Posterior cingulate gyrus (tissue), 11 donors: Measurements from ENCODE around the gene BORCS5.
"Not testable (repeated sequence)": the region's sequence is repeated elsewhere in the genome, so short reads cannot be mapped to it uniquely, and the experiment has no call there.

Source experiments
- DNase-seq, 10 donors: peaks; one replicate each; pipeline versions ENCODE4 v3.0.0 to v3.0.0-alpha.2; 2020 to 2021; ENCODE audit warnings: mixed read lengths in 3 of 10
- intact Hi-C: fragments of 100-400 bp; cut with DNase I; formaldehyde crosslinking; loops from one replicate; pipeline ENCODE4 v1.15.1; 2023

BORCS5 gene

GRCh38 chr12:12450043-12450471 lies 93.2 kb downstream of the BORCS5 start:
- intact Hi-C loops: no loop called here
- no peak for DNase-seq

DNA sequence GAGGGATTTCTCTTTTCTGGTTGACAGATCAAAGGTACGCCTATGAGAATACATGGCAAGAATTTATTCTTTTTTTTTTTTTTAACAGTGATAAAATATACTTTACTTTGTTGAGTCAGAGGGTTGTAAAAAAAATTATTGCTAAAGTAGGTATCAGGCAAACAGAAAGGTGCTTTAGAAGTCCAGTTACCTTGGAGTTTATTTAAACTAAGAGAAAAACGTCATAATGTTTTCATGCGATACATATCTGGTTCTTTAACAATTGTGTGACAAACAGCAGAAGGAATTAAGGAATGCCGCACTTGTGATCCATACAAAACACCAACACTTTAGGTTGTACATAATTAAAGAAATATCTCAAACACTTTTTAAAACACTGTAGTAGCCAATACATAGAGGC lies 94.2 kb downstream of the BORCS5 start:
- intact Hi-C loops: no loop called here
- DNase-seq: no peak

- intact Hi-C loops: no loop called here
- no peak for DNase-seq
Measured at GRCh38 chr12:12452326-12452902, 95.5 kb downstream of the BORCS5 start.

- DNase-seq: no peak
- intact Hi-C loops: no loop called here
Measured at GRCh38 chr12:12453635-12454034, 96.8 kb downstream of the BORCS5 start.

DNA sequence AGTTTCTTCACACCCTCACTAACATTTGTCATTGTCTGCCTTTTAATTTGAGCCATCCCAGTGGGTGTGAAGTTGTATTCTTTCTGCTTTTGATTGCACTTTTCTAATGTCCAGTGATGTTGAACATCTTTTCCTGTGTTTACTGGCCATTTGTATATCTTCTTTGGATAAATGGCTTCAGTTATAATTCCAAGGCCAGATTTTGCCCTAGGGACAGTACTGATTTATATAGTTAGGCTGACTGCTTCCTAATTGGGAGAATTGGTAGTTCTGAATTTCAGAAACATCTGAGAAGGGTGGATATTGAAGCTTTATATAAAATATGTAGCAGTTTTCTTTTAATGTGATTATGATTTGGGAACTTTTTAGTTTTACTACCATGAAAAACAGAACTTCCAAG lies 97.4 kb downstream of the BORCS5 start:
- DNase-seq: no peak
- intact Hi-C loops: no loop called here

DNA sequence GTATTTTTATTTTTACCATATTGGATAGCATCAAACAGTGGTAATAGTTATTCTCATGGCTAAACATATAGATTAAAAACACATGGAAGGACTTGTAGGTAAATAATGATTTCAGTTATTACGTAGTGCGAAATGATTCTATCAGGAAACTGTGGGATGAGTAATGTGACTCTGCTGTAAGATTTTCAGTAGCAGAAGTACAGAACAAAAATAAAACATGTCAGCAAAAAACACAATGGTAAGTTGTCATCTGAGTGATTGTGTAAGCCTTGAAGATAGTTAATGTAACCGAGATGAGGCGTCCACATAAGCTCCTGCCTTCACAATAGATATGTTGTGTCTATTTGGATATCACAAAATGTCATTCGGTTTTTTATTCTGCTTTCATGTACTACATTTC lies 99.8 kb downstream of the BORCS5 start:
- intact Hi-C loops: no loop called here
- DNase-seq: no peak

DNA sequence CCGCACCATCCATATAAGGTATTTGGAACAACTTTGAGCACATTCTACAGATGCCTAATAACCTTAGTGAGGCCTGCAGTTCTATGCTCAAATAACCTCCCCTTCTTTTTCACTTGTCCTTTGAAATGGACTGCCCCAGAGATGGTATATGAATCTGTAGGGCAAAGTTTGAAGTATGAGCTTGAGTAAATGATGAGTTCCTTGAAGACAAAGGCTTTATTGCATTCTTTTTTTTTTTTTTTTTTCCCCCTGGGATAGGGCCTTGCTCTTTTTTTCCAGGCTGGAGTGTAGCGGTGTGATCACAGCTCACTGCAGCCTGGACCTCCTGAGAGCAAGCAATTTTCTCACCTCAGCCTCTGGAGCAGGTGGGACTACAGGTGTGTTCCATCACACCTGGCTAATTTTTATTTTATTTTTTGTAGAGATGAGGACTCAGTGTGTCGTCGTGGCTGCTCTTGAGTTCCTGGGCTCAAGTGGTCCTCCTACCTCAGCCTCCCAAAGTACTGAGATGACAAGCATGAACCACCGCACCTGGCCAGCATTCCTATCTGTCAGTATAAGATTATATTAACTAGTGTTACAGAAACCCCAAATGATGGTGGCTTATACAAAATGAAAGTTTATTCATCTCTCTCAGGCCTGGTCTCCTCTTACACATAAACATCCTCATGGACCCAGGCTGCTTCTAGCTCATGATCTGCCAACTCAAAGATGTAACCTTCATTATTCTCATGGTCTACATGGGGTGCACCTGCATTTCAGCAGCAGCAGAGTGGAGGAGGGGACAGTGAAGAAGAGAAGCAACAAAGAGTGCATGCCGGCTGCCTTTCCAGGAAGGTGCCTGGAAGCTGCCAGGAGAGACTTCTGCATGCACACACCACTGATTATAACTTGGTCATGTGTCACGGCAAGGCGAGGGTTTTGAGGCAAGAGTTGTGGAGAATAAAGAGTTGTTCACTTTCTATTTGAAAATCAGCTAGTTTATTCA lies 104.4 kb downstream of the BORCS5 start:
- intact Hi-C loops: no loop called here
- DNase-seq: no peak

GRCh38 chr12:12461923-12462315 lies 105.0 kb downstream of the BORCS5 start:
- no peak for DNase-seq
- intact Hi-C loops: no loop called here

- intact Hi-C loops: no loop called here
Measured at GRCh38 chr12:12465522-12465921, 108.6 kb downstream of the BORCS5 start.

DNA sequence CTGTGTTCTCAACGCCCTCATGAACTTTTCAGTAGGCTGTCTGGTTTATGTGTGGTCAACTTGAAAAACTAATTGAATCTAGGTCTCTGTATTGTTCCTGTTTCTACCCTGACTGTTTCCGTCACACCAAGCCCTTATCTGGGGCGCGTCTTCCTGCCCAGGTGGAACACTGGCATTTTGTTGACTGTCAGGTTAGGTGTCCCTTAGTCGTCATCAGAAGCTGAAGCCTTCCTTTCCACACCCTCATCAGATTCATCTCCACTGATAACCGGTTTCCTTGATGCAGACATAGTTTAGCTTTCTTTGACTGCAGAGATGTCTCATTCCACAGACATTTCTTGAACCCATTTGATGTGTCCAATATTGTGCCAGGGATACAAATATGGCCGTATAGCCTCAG lies 109.3 kb downstream of the BORCS5 start:
- intact Hi-C loops: no loop called here
- DNase-seq: no peak

More at GRCh38 chr12:12465522-12465921, 108.6 kb downstream of the BORCS5 start:
- DNase-seq: peak in 1 of 10 donors; percentile 74

- peak in 3 of 10 donors; percentile 28 to 89 (median 41) for DNase-seq
- intact Hi-C loops: no loop called here
Measured at GRCh38 chr12:12467264-12467663, 110.4 kb downstream of the BORCS5 start.

DNA sequence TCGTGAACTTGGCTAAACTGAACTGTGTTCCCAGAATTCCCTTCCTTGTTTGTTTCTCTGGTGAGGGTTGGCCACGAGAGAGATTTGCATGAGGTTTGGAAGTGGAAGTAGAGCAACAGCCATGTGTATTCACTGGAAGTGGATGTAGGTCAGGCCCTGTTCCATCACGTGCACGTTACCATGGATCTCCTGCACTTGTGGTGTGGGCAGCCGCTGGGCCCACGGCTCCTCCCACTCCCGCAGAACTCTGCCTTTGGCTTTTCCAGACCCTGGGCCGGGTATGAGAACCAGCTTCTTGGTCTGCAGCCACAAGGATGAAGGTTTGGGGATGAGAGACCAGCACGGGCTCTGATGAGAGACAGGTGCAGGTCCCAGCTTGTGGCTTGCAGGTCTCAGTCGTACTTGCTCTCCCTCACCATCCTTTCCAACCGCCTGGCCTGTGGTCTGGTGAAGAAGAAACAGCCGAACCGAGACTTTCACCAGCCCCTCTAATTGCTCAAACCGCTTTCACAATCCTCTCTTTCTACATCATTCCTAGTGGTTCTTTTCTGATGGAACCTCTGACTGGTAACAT lies 110.9 kb downstream of the BORCS5 start:
- intact Hi-C loops: no loop called here
- peak in 8 of 10 donors; percentile 17 to 88 (median 43) for DNase-seq

DNA sequence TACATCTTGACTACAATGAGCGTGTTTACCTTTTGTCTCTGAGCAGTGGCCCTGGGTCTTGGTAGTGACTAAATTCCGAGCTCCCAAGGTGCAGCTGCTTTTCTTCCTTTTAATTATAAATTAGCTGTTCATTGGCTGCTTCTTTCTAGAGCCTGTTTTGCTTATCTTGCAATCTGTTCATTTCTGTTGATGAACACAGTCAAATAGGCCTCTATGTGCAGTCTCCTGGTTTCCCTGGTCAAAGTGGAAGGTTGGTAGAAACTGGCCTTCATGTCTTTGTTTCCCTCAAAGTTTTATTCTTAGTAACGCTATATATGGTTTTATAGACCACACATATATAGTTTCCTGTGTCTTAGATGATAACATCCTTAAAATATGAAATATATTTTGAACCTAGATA lies 111.7 kb downstream of the BORCS5 start:
- intact Hi-C loops: no loop called here
- DNase-seq: no peak

DNA sequence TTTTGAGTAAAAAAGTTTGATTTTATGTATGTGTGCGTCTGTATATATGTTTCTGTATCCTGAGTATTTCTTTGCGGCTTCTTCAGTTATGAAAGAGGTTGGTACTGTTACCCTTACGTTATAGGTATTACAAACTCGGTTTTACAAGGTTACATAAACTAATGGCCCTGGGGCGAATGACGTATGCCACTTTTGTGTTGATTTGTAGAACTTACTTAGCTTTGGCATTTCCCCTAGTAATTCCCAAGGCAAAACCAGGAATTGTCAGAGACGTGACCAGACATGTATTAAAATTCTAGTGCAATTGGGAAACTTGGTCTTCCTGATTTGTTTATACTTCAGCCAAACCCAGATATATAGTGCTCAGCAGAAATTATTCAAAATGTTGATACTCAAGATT lies 112.5 kb downstream of the BORCS5 start:
- intact Hi-C loops: no loop called here
- DNase-seq: no peak

DNA sequence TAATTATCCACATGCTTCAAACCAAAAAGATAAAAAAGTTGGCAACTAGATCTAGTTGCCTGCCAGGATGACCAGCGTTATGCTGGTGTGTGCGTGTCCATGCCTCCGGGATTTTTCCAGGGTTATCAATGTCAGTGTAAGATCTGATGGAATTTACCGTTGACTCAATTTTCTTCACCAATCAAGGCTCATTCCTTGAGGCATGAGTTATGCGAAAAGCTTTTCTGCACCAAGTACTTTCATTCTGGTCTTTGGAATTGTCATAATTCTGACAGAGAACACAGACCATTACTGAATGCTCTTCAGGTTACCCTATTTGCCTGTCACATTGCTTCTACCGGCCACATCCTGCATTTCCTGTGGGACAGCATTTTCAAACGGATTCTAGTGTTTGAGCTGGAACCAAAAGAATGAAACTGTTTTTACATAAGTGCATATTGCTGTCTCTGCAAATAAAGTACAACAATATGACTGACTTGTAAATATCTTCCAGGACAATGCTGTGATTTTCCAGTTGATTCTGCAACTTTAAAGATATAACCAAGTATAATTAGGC lies 114.0 kb downstream of the BORCS5 start:
- intact Hi-C loops: no loop called here
- DNase-seq: no peak

DNA sequence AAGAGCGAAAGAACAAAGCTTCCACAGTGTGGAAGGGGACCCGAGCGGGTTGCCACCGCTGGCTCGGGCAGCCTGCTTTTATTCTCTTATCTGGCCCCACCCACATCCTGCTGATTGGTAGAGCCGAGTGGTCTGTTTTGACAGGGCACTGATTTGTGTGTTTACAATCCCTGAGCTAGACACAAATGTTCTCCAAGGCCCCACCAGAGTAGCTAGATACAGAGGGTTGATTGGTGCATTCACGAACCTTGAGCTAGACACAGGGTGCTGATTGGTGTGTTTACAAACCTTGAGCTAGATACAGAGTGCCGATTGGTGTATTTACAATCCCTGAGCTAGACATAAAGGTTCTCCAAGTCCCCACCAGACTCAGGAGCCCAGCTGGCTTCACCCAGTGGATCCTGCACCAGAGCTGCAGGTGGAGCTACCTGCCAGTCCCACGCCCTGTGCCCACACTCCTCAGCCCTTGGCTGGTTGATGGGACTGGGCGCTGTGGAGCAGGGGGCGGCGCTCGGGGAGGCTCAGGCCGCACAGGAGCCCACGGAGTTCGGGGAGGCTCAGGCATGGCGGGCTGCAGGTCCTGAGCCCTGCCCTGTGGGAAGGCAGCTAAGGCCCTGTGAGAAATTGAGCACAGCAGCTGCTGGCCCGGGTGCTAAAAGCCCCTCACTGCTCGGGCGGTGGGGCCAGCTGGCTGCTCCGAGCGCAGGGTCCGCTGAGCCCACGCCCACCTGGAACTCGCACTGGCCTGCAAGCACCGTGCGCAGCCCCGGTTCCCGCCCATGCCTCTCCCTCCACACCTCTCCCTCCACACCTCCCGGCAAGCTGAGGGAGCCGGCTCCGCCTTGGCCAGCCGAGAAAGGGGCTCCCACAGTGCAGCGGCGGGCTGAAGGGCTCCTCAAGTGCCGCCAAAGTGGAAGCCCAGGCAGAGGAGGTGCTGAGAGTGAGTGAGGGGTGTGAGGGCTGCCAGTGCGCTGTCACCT lies 115.4 kb downstream of the BORCS5 start:
- intact Hi-C loops: not testable (repeated sequence)
- DNase-seq: peak in 1 of 10 donors; percentile 79

GRCh38 chr12:12473223-12473622 lies 116.3 kb downstream of the BORCS5 start:
- intact Hi-C loops: no loop called here
- no peak for DNase-seq

GRCh38 chr12:12474471-12474928 lies 117.6 kb downstream of the BORCS5 start:
- DNase-seq: no peak
- intact Hi-C loops: no loop called here

DNA sequence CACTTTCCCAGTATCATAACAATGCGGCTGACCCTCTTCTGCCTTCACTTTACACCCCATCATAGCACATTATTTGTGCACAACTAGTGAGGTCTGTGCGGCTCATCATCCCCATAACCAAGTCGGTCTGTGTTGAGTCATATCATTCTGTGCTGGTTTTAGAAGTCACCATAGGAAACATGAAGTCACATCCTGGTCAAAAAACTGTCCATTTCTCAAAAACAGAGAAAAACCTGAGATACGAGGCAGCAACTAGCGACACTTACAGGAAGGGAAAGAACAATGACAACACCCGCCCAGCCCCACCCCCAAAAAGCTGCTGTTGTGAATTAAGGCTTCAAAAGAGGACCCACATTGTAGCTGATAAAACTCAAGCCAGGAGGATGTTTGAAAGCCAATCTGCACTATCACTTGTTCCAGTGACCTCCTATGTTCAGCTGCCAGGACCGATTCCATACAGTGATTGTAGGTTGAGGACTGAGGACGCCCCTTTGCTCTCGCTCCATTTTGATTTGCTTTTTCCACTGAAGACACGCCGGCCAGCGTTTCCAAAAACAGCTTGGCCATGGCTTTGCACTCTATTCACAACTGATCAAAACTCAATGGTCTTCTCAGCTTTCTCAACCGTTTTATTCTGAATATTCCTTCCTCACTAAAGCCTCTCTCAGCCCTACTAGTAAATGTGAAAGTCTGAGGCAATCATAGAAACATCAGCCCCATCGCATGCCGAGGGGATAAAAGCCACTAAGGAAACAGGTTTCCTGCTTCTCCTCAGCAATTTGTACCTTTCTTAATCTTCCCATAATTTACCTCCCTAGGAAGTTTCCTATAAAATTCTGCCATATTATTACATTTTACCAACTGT lies 118.3 kb downstream of the BORCS5 start:
- intact Hi-C loops: loop anchor here (5.0 kb wide), 2 partner anchors 37 to 87 kb away; partner anchors contain the start of gene DUSP16

More for the DNA sequence above, 118.3 kb downstream of the BORCS5 start:
- DNase-seq: no peak
